ENCODE results near the gene ANLN. TPM values are rescaled to one million over a fixed set of nuclear protein-coding genes. Genes with fewer than 3 reads are reported as not detected.
"Not testable (repeated sequence)": the region's sequence is repeated elsewhere in the genome, so short reads cannot be mapped to it uniquely, and the experiment has no call there.

ANLN gene
- total RNA-seq, 2 donors from 2014 or later, result 0.78 to 1.6 TPM

GRCh38 chr7:36369171-36369570 is 20.5 kb upstream of the ANLN start:
- TF ChIP-seq CTCF (IDR thresholded peaks at IDR 0.05), result no peak
- TF ChIP-seq POLR2A (IDR thresholded peaks at IDR 0.05), result no peak
- Histone ChIP-seq H3K4me1 (peaks cover 14% of the 10 kb centered on the region), H3K27ac (no peak overlapping the region), H3K36me3 (replicated peaks in 1 of 2; ENCODE audit: insufficient read depth in 1 of 2, low read depth in 2 of 2) (no peaks in the 10 kb centered on the region), H3K27me3 (no peaks in the 10 kb centered on the region), H3K9me3 (no peaks in the 10 kb centered on the region), H3K4me3 (no peak overlapping the region)
- DNase-seq, result no peak
- WGBS, 2 donors, result 77 to 91% methylated on average over 1 of the region's 1 CpG
- intact Hi-C loops (cut with DNase I), result no loop called here
- ATAC-seq, result no peak

- H3K27ac ChIP-seq, result no peak overlapping the region
- intact Hi-C loops (cut with DNase I), result no loop called here
- H3K4me3 ChIP-seq, result no peak overlapping the region
- no peaks in the 10 kb centered on the region for H3K27me3 ChIP-seq
- peaks cover 14% of the 10 kb centered on the region for H3K4me1 ChIP-seq
- TF ChIP-seq POLR2A (IDR thresholded peaks at IDR 0.05) (no peak), CTCF (IDR thresholded peaks at IDR 0.05) (no peak)
- H3K36me3 ChIP-seq (replicated peaks in 1 of 2; ENCODE audit: insufficient read depth in 1 of 2, low read depth in 2 of 2), result no peaks in the 10 kb centered on the region
- DNase-seq, result no peak
- WGBS, 2 donors, result 72 to 82% methylated on average over 2 of the region's 2 CpGs
- ATAC-seq, result no peak
- no peaks in the 10 kb centered on the region for H3K9me3 ChIP-seq
These were observed 19.6 kb upstream of the ANLN start for GRCh38 chr7:36370046-36370445.

- ATAC-seq (no peak), DNase-seq (no peak)
- Histone ChIP-seq H3K36me3 (replicated peaks in 1 of 2; ENCODE audit: insufficient read depth in 1 of 2, low read depth in 2 of 2) (no peaks in the 10 kb centered on the region), H3K9me3 (no peaks in the 10 kb centered on the region), H3K27me3 (no peaks in the 10 kb centered on the region), H3K4me1 (peaks cover 5% of the 10 kb centered on the region), H3K4me3 (no peak overlapping the region), H3K27ac (no peak overlapping the region)
- intact Hi-C loops (cut with DNase I), result no loop called here
- no peak for TF ChIP-seq POLR2A (IDR thresholded peaks at IDR 0.05)
- TF ChIP-seq CTCF (IDR thresholded peaks at IDR 0.05), result no peak
- 62 to 65% methylated on average over 4 of the region's 4 CpGs for WGBS, 2 donors
These were observed 17.5 kb upstream of the ANLN start for GRCh38 chr7:36372156-36372555.

GRCh38 chr7:36378555-36378954 is 11.1 kb upstream of the ANLN start:
- H3K4me3 ChIP-seq; H3K36me3 ChIP-seq (replicated peaks in 1 of 2; ENCODE audit: insufficient read depth in 1 of 2, low read depth in 2 of 2); H3K27me3 ChIP-seq; H3K9me3 ChIP-seq; intact Hi-C loops (cut with DNase I); H3K4me1 ChIP-seq; ATAC-seq; H3K27ac ChIP-seq; DNase-seq: not testable (repeated sequence)
- WGBS, 2 donors, result 67 to 86% methylated on average over 5 to 7 of the region's 7 CpGs

GRCh38 chr7:36379831-36380504 is 9.7 kb upstream of the ANLN start:
- H3K4me1 ChIP-seq, result no peaks in the 10 kb centered on the region
- no peak overlapping the region for H3K4me3 ChIP-seq
- DNase-seq (no peak), ATAC-seq (no peak)
- no peak overlapping the region for H3K27ac ChIP-seq
- no peaks in the 10 kb centered on the region for H3K27me3 ChIP-seq
- H3K36me3 ChIP-seq (replicated peaks in 1 of 2; ENCODE audit: insufficient read depth in 1 of 2, low read depth in 2 of 2), result no peaks in the 10 kb centered on the region
- 60 to 64% methylated on average over 2 of the region's 2 CpGs for WGBS, 2 donors
- intact Hi-C loops (cut with DNase I), result no loop called here
- TF ChIP-seq CTCF (IDR thresholded peaks at IDR 0.05) (no peak), POLR2A (IDR thresholded peaks at IDR 0.05) (no peak)
- H3K9me3 ChIP-seq, result no peaks in the 10 kb centered on the region

All from body of pancreas (tissue), 4 donors.